Mucosa of descending colon (tissue), 3 donors: ENCODE results near the gene SLIT1. TPM values are rescaled to one million over a fixed set of nuclear protein-coding genes. Genes with fewer than 3 reads are reported as not detected.

Experiments
- ATAC-seq: fragments of 200-7000 bp; cut with Tn5 transposase; one replicate; pipeline ENCODE4 v1.9.1; 2020; ENCODE audit warnings: mild to moderate bottlenecking, moderate library complexity
- DNase-seq, 3 donors: peaks; one replicate each; pipeline ENCODE4 v3.0.0-alpha.2; 2020
- H3K36me3 ChIP-seq: fragments of 200-600 bp; one replicate; pipeline ENCODE4 v1.8.0; 2021; ENCODE audit warnings: low read depth, mild to moderate bottlenecking
- H3K4me1 ChIP-seq: fragments of 200-600 bp; one replicate; pipeline ENCODE4 v1.8.0; 2021; ENCODE audit warnings: low read depth, mild to moderate bottlenecking
- H3K4me3 ChIP-seq: fragments of 200-600 bp; one replicate; pipeline ENCODE4 v1.8.0; 2021; ENCODE audit warnings: mild to moderate bottlenecking
- H3K9me3 ChIP-seq: fragments of 200-600 bp; one replicate; pipeline ENCODE4 v1.8.0; 2021; ENCODE audit warnings: mild to moderate bottlenecking
- intact Hi-C, 2 donors: fragments of 100-400 bp; cut with DNase I in 1 of 2; cut with micrococcal nuclease in 1 of 2; formaldehyde crosslinking; loops; one replicate each; pipeline versions ENCODE4 v1.11.0 to v1.11.1; 2022; cut with DNase I, micrococcal nuclease
- total RNA-seq, 3 donors: library from RNA; stranded (reverse); fragmentation: NEBNext Ultra II Directional in 2 of 3; extraction: Animal tissue kit (Norgen Biotek cat#: 25700) in 2 of 3; gene quantifications; one replicate each; pipeline versions ENCODE4 v1.2.1 to v1.2.4, GENCODE V29; 2021 to 2023
- TF ChIP-seq, protein P1 (sequence below): fragments of 200-600 bp; IDR thresholded peaks from one replicate; pipeline ENCODE4 v1.8.0; 2022; ENCODE audit warnings: antibody characterized with exemption, mild to moderate bottlenecking
- donor health status: DM: no; HTN: no; CAD: no; lungs with moderate emphysema.
- donor health status: DM: no; HTN: no; CAD: no.
- donor health status: DM: no; HTN: yes; CAD: no.

The SLIT1 gene
- total RNA-seq, 3 donors from 2014 or later, result 0.17 to 1.1 (median 0.24) TPM

DNA sequence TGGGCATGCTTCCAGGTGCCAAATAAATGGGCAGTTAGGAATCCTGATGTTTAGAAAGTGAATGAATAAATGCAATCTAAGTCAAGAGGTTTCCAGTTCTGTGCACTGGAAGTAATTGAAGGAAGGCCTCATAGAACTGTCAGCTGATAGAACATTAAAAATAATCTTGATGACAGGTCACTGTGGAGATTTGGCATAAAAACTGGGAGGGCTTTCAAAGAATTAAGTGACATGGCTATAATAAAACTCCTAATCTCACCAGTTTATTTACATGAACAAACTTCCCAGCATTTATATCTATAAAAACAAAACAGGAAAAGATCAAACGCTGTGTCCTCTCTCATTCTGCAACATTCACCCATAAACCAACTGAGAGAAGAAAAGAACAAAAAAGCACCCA, 170.5 kb downstream of the SLIT1 start:
- no peak for ATAC-seq
- TF ChIP-seq, protein P1, sequence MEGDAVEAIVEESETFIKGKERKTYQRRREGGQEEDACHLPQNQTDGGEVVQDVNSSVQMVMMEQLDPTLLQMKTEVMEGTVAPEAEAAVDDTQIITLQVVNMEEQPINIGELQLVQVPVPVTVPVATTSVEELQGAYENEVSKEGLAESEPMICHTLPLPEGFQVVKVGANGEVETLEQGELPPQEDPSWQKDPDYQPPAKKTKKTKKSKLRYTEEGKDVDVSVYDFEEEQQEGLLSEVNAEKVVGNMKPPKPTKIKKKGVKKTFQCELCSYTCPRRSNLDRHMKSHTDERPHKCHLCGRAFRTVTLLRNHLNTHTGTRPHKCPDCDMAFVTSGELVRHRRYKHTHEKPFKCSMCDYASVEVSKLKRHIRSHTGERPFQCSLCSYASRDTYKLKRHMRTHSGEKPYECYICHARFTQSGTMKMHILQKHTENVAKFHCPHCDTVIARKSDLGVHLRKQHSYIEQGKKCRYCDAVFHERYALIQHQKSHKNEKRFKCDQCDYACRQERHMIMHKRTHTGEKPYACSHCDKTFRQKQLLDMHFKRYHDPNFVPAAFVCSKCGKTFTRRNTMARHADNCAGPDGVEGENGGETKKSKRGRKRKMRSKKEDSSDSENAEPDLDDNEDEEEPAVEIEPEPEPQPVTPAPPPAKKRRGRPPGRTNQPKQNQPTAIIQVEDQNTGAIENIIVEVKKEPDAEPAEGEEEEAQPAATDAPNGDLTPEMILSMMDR, result no peak
- intact Hi-C loops, result no loop called here
- no peaks in the 10 kb centered on the region for H3K4me1 ChIP-seq
- no peaks in the 10 kb centered on the region for H3K9me3 ChIP-seq
- no peaks in the 10 kb centered on the region for H3K36me3 ChIP-seq
- DNase-seq, result no peak
- H3K4me3 ChIP-seq, result no peak overlapping the region

DNA sequence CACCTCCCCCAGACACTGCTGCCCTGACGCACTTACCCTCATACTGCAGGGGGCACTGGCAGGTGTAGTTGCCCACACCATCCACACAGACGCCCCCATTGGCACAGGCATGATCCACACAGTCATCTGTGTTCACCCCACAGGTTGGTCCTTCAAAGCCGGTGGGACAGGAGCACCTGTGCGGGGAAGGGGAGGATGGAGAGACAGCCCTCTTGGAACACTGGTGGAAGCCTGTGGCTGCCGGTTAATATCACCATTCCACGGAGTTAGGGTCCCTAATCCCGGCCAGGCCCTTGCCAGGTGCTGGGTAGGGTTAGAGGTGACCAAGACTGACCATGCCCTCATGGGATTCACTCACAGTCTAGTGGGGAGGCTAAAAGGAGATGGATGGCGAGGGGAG, 171.8 kb downstream of the SLIT1 start:
- Histone ChIP-seq H3K4me3 (no peak overlapping the region), H3K4me1 (no peaks in the 10 kb centered on the region), H3K9me3 (no peaks in the 10 kb centered on the region), H3K36me3 (no peaks in the 10 kb centered on the region)
- TF ChIP-seq, protein P1, result no peak
- ATAC-seq (no peak), DNase-seq (no peak)
- intact Hi-C loops, result no loop called here

GRCh38 chr10:97013568-97013967, 172.2 kb downstream of the SLIT1 start:
- no peak overlapping the region for H3K4me3 ChIP-seq
- TF ChIP-seq, protein P1, result no peak
- intact Hi-C loops, result no loop called here

DNA sequence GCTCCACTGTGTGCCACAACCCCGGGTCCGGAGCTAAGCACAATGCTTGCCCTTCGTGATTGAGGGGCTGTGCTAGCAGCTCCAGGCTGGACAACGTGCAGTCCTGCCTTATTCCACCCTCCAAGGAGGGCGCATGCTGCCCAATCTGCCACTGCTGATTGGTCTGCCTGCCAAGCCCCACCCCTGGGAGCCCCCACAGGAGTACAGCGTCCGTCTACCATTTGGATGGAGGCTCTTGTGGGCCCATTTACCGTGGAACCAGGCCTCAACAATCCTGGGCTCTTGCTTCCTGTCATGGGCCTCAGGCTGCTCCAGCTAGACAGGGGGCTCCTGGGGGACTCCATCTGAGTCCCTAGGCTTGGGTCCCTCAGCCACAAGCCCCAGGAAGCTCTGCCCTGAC, 173.3 kb downstream of the SLIT1 start:
- intact Hi-C loops, result no loop called here
- DNase-seq (no peak), ATAC-seq (no peak)
- TF ChIP-seq, protein P1, result no peak
- H3K4me3 ChIP-seq, result no peak overlapping the region
- H3K9me3 ChIP-seq, result peaks cover 5% of the 10 kb centered on the region
- no peaks in the 10 kb centered on the region for H3K36me3 ChIP-seq
- no peaks in the 10 kb centered on the region for H3K4me1 ChIP-seq

More at GRCh38 chr10:97013568-97013967, 172.2 kb downstream of the SLIT1 start:
- ATAC-seq (no peak), DNase-seq (no peak)
- Histone ChIP-seq H3K9me3 (no peaks in the 10 kb centered on the region), H3K36me3 (no peaks in the 10 kb centered on the region), H3K4me1 (no peaks in the 10 kb centered on the region)

GRCh38 chr10:97011397-97011796, 174.4 kb downstream of the SLIT1 start:
- Histone ChIP-seq H3K4me1 (no peaks in the 10 kb centered on the region), H3K36me3 (no peaks in the 10 kb centered on the region), H3K4me3 (no peak overlapping the region), H3K9me3 (peaks cover 13% of the 10 kb centered on the region)
- DNase-seq, result no peak
- intact Hi-C loops, result no loop called here
- TF ChIP-seq, protein P1, result no peak
- no peak for ATAC-seq

- intact Hi-C loops, result no loop called here
These were observed 175.0 kb downstream of the SLIT1 start for GRCh38 chr10:97010695-97011206.

More at GRCh38 chr10:97010695-97011206, 175.0 kb downstream of the SLIT1 start:
- H3K4me3 ChIP-seq, result no peak overlapping the region
- peaks cover 13% of the 10 kb centered on the region for H3K9me3 ChIP-seq
- no peak for ATAC-seq
- no peaks in the 10 kb centered on the region for H3K4me1 ChIP-seq
- no peaks in the 10 kb centered on the region for H3K36me3 ChIP-seq
- no peak for DNase-seq
- TF ChIP-seq, protein P1, result no peak
